Astrocyte (in vitro differentiated cells and primary cell): ENCODE data around the gene SAP130. TPM values are rescaled to one million over a fixed set of nuclear protein-coding genes. Genes with fewer than 3 reads are reported as not detected.

Experiments used
- DNase-seq: peaks from one replicate; pipeline ENCODE4 v3.0.0-alpha.2; 2010; ENCODE audit warnings: low read depth
- FAIRE-seq: peaks from 2 replicates; lab custom pipeline; 2011; peaks lifted over from hg19 to GRCh38; lab: Jason Lieb, UNC
- H2AFZ ChIP-seq: 2 replicates; pipeline ENCODE4 v1.6.0; 2012; ENCODE audit warnings: low read depth, low read length, inconsistent platforms
- H3K27ac ChIP-seq: 2 replicates; pipeline ENCODE4 v1.5.1; 2011; ENCODE audit warnings: low read depth, low read length, inconsistent platforms
- H3K27me3 ChIP-seq: 2 replicates; pipeline ENCODE4 v1.6.0; 2011; ENCODE audit warnings: low read length, inconsistent platforms; ENCODE audit not compliant: insufficient read depth
- H3K36me3 ChIP-seq: 2 replicates; pipeline ENCODE4 v1.5.1; 2011; ENCODE audit warnings: low read length, inconsistent platforms; ENCODE audit not compliant: insufficient read depth
- H3K4me1 ChIP-seq: 2 replicates; pipeline ENCODE4 v1.5.1; 2011; ENCODE audit warnings: low read length, inconsistent platforms; ENCODE audit not compliant: insufficient read depth
- H3K4me2 ChIP-seq: 2 replicates; pipeline ENCODE4 v1.6.0; 2012; ENCODE audit warnings: low read length, inconsistent platforms
- H3K4me3 ChIP-seq: 2 replicates; pipeline ENCODE4 v1.5.1; 2011; ENCODE audit warnings: low read depth, mild to moderate bottlenecking, low read length, inconsistent platforms; ENCODE audit not compliant: insufficient read depth
- H3K79me2 ChIP-seq: 2 replicates; pipeline ENCODE4 v1.6.0; 2012; ENCODE audit warnings: mild to moderate bottlenecking, low read length, inconsistent platforms; ENCODE audit not compliant: insufficient read depth
- H3K9ac ChIP-seq: 2 replicates; pipeline ENCODE4 v1.6.0; 2012; ENCODE audit warnings: mild to moderate bottlenecking, low read length, inconsistent platforms
- H3K9me3 ChIP-seq: 2 replicates; pipeline ENCODE4 v1.5.1; 2012; ENCODE audit warnings: low read depth, mild to moderate bottlenecking, low read length, inconsistent platforms; ENCODE audit not compliant: insufficient read depth
- H4K20me1 ChIP-seq: 2 replicates; pipeline ENCODE4 v1.6.0; 2012; ENCODE audit warnings: low read length, inconsistent platforms; ENCODE audit not compliant: insufficient read depth
- H3K27ac Mint-ChIP-seq: one replicate; pipeline ENCODE4 v1.8.0; 2021; ENCODE audit warnings: mild to moderate bottlenecking, mixed read lengths; ENCODE audit not compliant: unreplicated experiment
- H3K27me3 Mint-ChIP-seq: one replicate; pipeline ENCODE4 v1.8.0; 2021; ENCODE audit warnings: low read depth, mixed read lengths; ENCODE audit not compliant: unreplicated experiment
- H3K36me3 Mint-ChIP-seq: one replicate; pipeline ENCODE4 v1.8.0; 2021; ENCODE audit warnings: low read depth, mixed read lengths; ENCODE audit not compliant: unreplicated experiment
- H3K4me1 Mint-ChIP-seq: one replicate; pipeline ENCODE4 v1.8.0; 2021; ENCODE audit warnings: low read depth, mixed read lengths; ENCODE audit not compliant: unreplicated experiment
- H3K4me3 Mint-ChIP-seq: one replicate; pipeline ENCODE4 v1.8.0; 2021; ENCODE audit warnings: mild to moderate bottlenecking, moderate library complexity, mixed read lengths; ENCODE audit not compliant: unreplicated experiment
- H3K9me3 Mint-ChIP-seq: one replicate; pipeline ENCODE4 v1.8.0; 2021; ENCODE audit warnings: mild to moderate bottlenecking, mixed read lengths; ENCODE audit not compliant: unreplicated experiment
- CTCF ChIP-seq: IDR thresholded peaks from 2 replicates; pipeline ENCODE4 v1.5.1; 2011; ENCODE audit warnings: low read depth, mild to moderate bottlenecking, inconsistent platforms, low read length, moderate library complexity; ENCODE audit not compliant: insufficient read depth
- EZH2 ChIP-seq: IDR thresholded peaks from 2 replicates; pipeline ENCODE4 v1.6.1; 2012; ENCODE audit warnings: mild to moderate bottlenecking, low read length, inconsistent platforms; ENCODE audit not compliant: insufficient read depth
- total RNA-seq: library from RNA; stranded (reverse); gene quantifications from 2 replicates; pipeline ENCODE4 v1.2.1, GENCODE V29; 2021

The SAP130 gene
- total RNA-seq, 1 donor from 2014 or later: 24.6 TPM

GRCh38 chr2:127927384-127927783 lies 100.5 kb downstream of the SAP130 start:
- H3K4me3 Mint-ChIP-seq: no peak overlapping the region
- FAIRE-seq: no peak
- Histone ChIP-seq H3K27ac (no peak overlapping the region), H3K9ac (no peak overlapping the region), H3K79me2 (no peaks in the 10 kb centered on the region), H2AFZ (no peak overlapping the region), H3K4me1 (peaks cover 3% of the 10 kb centered on the region), H3K4me2 (no peak overlapping the region), H3K4me3 (no peak overlapping the region), H3K36me3 (no peaks in the 10 kb centered on the region), H3K27me3 (peaks cover 3% of the 10 kb centered on the region), H3K9me3 (peaks cover 3% of the 10 kb centered on the region), H4K20me1 (no peaks in the 10 kb centered on the region)
- H3K27me3 Mint-ChIP-seq: peaks cover 5% of the 10 kb centered on the region
- no peaks in the 10 kb centered on the region for H3K9me3 Mint-ChIP-seq
- no peaks in the 10 kb centered on the region for H3K36me3 Mint-ChIP-seq
- H3K27ac Mint-ChIP-seq: no peak overlapping the region
- peaks cover 2% of the 10 kb centered on the region for H3K4me1 Mint-ChIP-seq
- TF ChIP-seq EZH2: no peak
- no peak for DNase-seq

GRCh38 chr2:127917916-127918315 lies 109.9 kb downstream of the SAP130 start:
- no peaks in the 10 kb centered on the region for H3K36me3 Mint-ChIP-seq
- Histone ChIP-seq H3K4me3 (no peak overlapping the region), H3K4me2 (no peak overlapping the region), H3K27ac (no peak overlapping the region), H2AFZ (no peak overlapping the region), H3K36me3 (no peaks in the 10 kb centered on the region), H4K20me1 (no peaks in the 10 kb centered on the region), H3K27me3 (no peaks in the 10 kb centered on the region), H3K79me2 (no peaks in the 10 kb centered on the region), H3K9ac (no peak overlapping the region), H3K9me3 (no peaks in the 10 kb centered on the region), H3K4me1 (no peaks in the 10 kb centered on the region)
- TF ChIP-seq CTCF (no peak), EZH2 (no peak)
- FAIRE-seq (no peak), DNase-seq (peak; percentile 5)
- H3K4me3 Mint-ChIP-seq: no peak overlapping the region
- no peaks in the 10 kb centered on the region for H3K9me3 Mint-ChIP-seq
- H3K27me3 Mint-ChIP-seq: no peaks in the 10 kb centered on the region
- H3K27ac Mint-ChIP-seq: no peak overlapping the region
- H3K4me1 Mint-ChIP-seq: no peaks in the 10 kb centered on the region

GRCh38 chr2:127913808-127914457 lies 113.9 kb downstream of the SAP130 start:
- Histone ChIP-seq H3K4me2 (no peak overlapping the region), H3K27me3 (peaks cover 2% of the 10 kb centered on the region), H3K36me3 (no peaks in the 10 kb centered on the region), H3K9ac (no peak overlapping the region), H3K4me3 (no peak overlapping the region), H3K79me2 (no peaks in the 10 kb centered on the region), H3K4me1 (no peaks in the 10 kb centered on the region), H2AFZ (no peak overlapping the region), H3K27ac (no peak overlapping the region), H3K9me3 (no peaks in the 10 kb centered on the region), H4K20me1 (no peaks in the 10 kb centered on the region)
- H3K9me3 Mint-ChIP-seq: no peaks in the 10 kb centered on the region
- H3K27ac Mint-ChIP-seq: no peak overlapping the region
- peaks cover under 1% of the 10 kb centered on the region for H3K27me3 Mint-ChIP-seq
- FAIRE-seq: no peak
- no peaks in the 10 kb centered on the region for H3K36me3 Mint-ChIP-seq
- no peaks in the 10 kb centered on the region for H3K4me1 Mint-ChIP-seq
- H3K4me3 Mint-ChIP-seq: no peak overlapping the region
- DNase-seq: no peak
- TF ChIP-seq CTCF (no peak), EZH2 (no peak)
